Activated CD8-positive, alpha-beta T cell treated with anti-CD3 and anti-CD28 coated beads, Interleukin-2, amount 10 ng/mL, durations not matched to agents 7 days and 5 days (primary cell): Measurements from ENCODE around the gene PSRC1. TPM values are rescaled to one million over a fixed set of nuclear protein-coding genes. Genes with fewer than 3 reads are reported as not detected.

Experiments
- ATAC-seq: fragments of 150-1000 bp; cut with Tn5 transposase; one replicate; pipeline ENCODE4 v1.10.0; 2021; ENCODE audit warnings: moderate library complexity
- CTCF ChIA-PET: fragments of 350-600 bp; sonication (Branson Sonifier 250); formaldehyde crosslinking; loops from one replicate; lab custom pipeline; 2021; ENCODE audit warnings: antibody characterized with exemption; lab: Charles Lee
- POLR2A ChIA-PET: fragments of 350-600 bp; sonication (Branson Sonifier 250); formaldehyde crosslinking; loops from one replicate; lab custom pipeline; 2021; ENCODE audit warnings: antibody characterized with exemption; lab: Charles Lee
- DNase-seq: peaks from one replicate; pipeline ENCODE4 v3.0.0-alpha.2; 2020
- H3K27ac Mint-ChIP-seq: one replicate; pipeline ENCODE4 v1.8.0; 2021; ENCODE audit warnings: mild to moderate bottlenecking, mixed read lengths
- H3K27me3 Mint-ChIP-seq: one replicate; pipeline ENCODE4 v1.8.0; 2021; ENCODE audit warnings: low read depth, mixed read lengths
- H3K36me3 Mint-ChIP-seq: one replicate; pipeline ENCODE4 v1.8.0; 2021; ENCODE audit warnings: low read depth, mixed read lengths
- H3K4me1 Mint-ChIP-seq: one replicate; pipeline ENCODE4 v1.8.0; 2021; ENCODE audit warnings: low read depth, mixed read lengths
- H3K4me3 Mint-ChIP-seq: one replicate; pipeline ENCODE4 v1.8.0; 2021; ENCODE audit warnings: mild to moderate bottlenecking, mixed read lengths
- H3K9me3 Mint-ChIP-seq: one replicate; pipeline ENCODE4 v1.8.0; 2022; ENCODE audit warnings: mixed read lengths; ENCODE audit not compliant: insufficient read depth
- total RNA-seq, 2 experiments: library from RNA; stranded (reverse); gene quantifications; one replicate each; pipeline ENCODE4 v1.2.3, GENCODE V29; 2021

The PSRC1 gene
- total RNA-seq, result 10 to 100 TPM; 38.2 to 40.7 TPM

- Mint-ChIP-seq H3K27ac (peak within 1 kb of the TSS; percentile 91), H3K4me1 (peaks cover 31% of the 10 kb centered on the region), H3K36me3 (peaks cover 23% of the 10 kb centered on the region), H3K27me3 (peaks cover 7% of the 10 kb centered on the region), H3K9me3 (no peaks in the 10 kb centered on the region), H3K4me3 (peak within 1 kb of the TSS; percentile 99)
- peak; percentile 93 for DNase-seq
- ChIA-PET CTCF (interaction anchor here (0.7 to 3.3 kb wide), 16 partner anchors 18 to 252 kb away, joined by 3 to 36 read pairs (median 6); partner anchors contain the start of genes ATXN7L2, CYB561D1, SARS1 and SORT1), POLR2A (interaction anchor here (0.6 to 1.8 kb wide), 10 partner anchors 10 to 266 kb away, joined by 3 to 10 read pairs (median 3); partner anchors contain the start of genes ATXN7L2, CELSR2, GNAI3 and SORT1)
- ATAC-seq, result peak; percentile 97
These were observed at the start of gene PSRC1 for GRCh38 chr1:109282952-109283747. PSRC1 (minus strand) TSS chr1:109283145.

- POLR2A ChIA-PET, result interaction anchor here (0.6 kb wide), 1 partner anchor 93 kb away, joined by 3 read pairs; no protein-coding TSS in a partner anchor
- H3K36me3 Mint-ChIP-seq, result peaks cover 30% of the 10 kb centered on the region
- ATAC-seq (no peak), DNase-seq (no peak)
- H3K4me3 Mint-ChIP-seq, result no peak overlapping the region
- no peaks in the 10 kb centered on the region for H3K4me1 Mint-ChIP-seq
- no peaks in the 10 kb centered on the region for H3K27me3 Mint-ChIP-seq
- H3K27ac Mint-ChIP-seq, result no peak overlapping the region
- peaks cover 28% of the 10 kb centered on the region for H3K9me3 Mint-ChIP-seq
- CTCF ChIA-PET, result no interaction called here
These were observed 48.2 kb upstream of the PSRC1 start for GRCh38 chr1:109331113-109331512.

- H3K27ac Mint-ChIP-seq, result no peak overlapping the region
These were observed 44.3 kb upstream of the PSRC1 start for GRCh38 chr1:109327285-109327684.

GRCh38 chr1:109322974-109323373 lies 40.0 kb upstream of the PSRC1 start:
- H3K4me3 Mint-ChIP-seq, result no peak overlapping the region
- no peak for ATAC-seq
- no peaks in the 10 kb centered on the region for H3K9me3 Mint-ChIP-seq
- no peaks in the 10 kb centered on the region for H3K36me3 Mint-ChIP-seq
- CTCF ChIA-PET, result no interaction called here
- no peak for DNase-seq
- POLR2A ChIA-PET, result no interaction called here
- no peaks in the 10 kb centered on the region for H3K27me3 Mint-ChIP-seq
- H3K27ac Mint-ChIP-seq, result no peak overlapping the region
- no peaks in the 10 kb centered on the region for H3K4me1 Mint-ChIP-seq

More at GRCh38 chr1:109327285-109327684, 44.3 kb upstream of the PSRC1 start:
- Mint-ChIP-seq H3K4me1 (no peaks in the 10 kb centered on the region), H3K36me3 (peaks cover 17% of the 10 kb centered on the region), H3K9me3 (peaks cover 24% of the 10 kb centered on the region), H3K27me3 (no peaks in the 10 kb centered on the region), H3K4me3 (no peak overlapping the region)
- ATAC-seq (no peak), DNase-seq (no peak)
- POLR2A ChIA-PET, result interaction anchor here (0.8 kb wide), 1 partner anchor 13 kb away, joined by 3 read pairs; no protein-coding TSS in a partner anchor
- CTCF ChIA-PET, result no interaction called here

GRCh38 chr1:109319114-109319513 lies 36.2 kb upstream of the PSRC1 start:
- ChIA-PET POLR2A (interaction anchor here (0.6 kb wide), 1 partner anchor 36 kb away, joined by 3 read pairs; the partner anchor contains the start of gene PSRC1), CTCF (no interaction called here)
- Mint-ChIP-seq H3K4me1 (no peaks in the 10 kb centered on the region), H3K4me3 (no peak overlapping the region), H3K36me3 (no peaks in the 10 kb centered on the region), H3K9me3 (no peaks in the 10 kb centered on the region), H3K27ac (no peak overlapping the region), H3K27me3 (no peaks in the 10 kb centered on the region)
- ATAC-seq (no peak), DNase-seq (no peak)

GRCh38 chr1:109316506-109316905 lies 33.6 kb upstream of the PSRC1 start:
- POLR2A ChIA-PET, result no interaction called here
- Mint-ChIP-seq H3K27ac (no peak overlapping the region), H3K36me3 (no peaks in the 10 kb centered on the region), H3K27me3 (peaks cover 3% of the 10 kb centered on the region), H3K9me3 (no peaks in the 10 kb centered on the region), H3K4me1 (no peaks in the 10 kb centered on the region), H3K4me3 (no peak overlapping the region)
- DNase-seq, result no peak
- CTCF ChIA-PET, result interaction anchor here (0.7 to 1.2 kb wide), 4 partner anchors 9 to 116 kb away, joined by 3 read pairs; no protein-coding TSS in a partner anchor
- no peak for ATAC-seq

GRCh38 chr1:109315288-109315687 lies 32.3 kb upstream of the PSRC1 start:
- CTCF ChIA-PET, result interaction anchor here (1.0 kb wide), 1 partner anchor 8 kb away, joined by 3 read pairs; no protein-coding TSS in a partner anchor
- Mint-ChIP-seq H3K27me3 (peaks cover 3% of the 10 kb centered on the region), H3K27ac (no peak overlapping the region), H3K4me1 (no peaks in the 10 kb centered on the region), H3K4me3 (no peak overlapping the region), H3K9me3 (no peaks in the 10 kb centered on the region), H3K36me3 (no peaks in the 10 kb centered on the region)
- ATAC-seq, result no peak
- POLR2A ChIA-PET, result no interaction called here
- no peak for DNase-seq

- CTCF ChIA-PET, result no interaction called here
- H3K4me3 Mint-ChIP-seq, result no peak overlapping the region
- peaks cover 3% of the 10 kb centered on the region for H3K27me3 Mint-ChIP-seq
- no peak overlapping the region for H3K27ac Mint-ChIP-seq
- H3K36me3 Mint-ChIP-seq, result no peaks in the 10 kb centered on the region
- POLR2A ChIA-PET, result no interaction called here
- ATAC-seq (no peak), DNase-seq (no peak)
- no peaks in the 10 kb centered on the region for H3K4me1 Mint-ChIP-seq
- H3K9me3 Mint-ChIP-seq, result no peaks in the 10 kb centered on the region
These were observed 31.9 kb upstream of the PSRC1 start for GRCh38 chr1:109314795-109315194.

GRCh38 chr1:109312978-109313775 lies 30.2 kb upstream of the PSRC1 start:
- DNase-seq, result no peak
- no peak for ATAC-seq
- ChIA-PET CTCF (no interaction called here), POLR2A (no interaction called here)
- no peaks in the 10 kb centered on the region for H3K4me1 Mint-ChIP-seq
- no peak overlapping the region for H3K27ac Mint-ChIP-seq
- no peak overlapping the region for H3K4me3 Mint-ChIP-seq
- peaks cover 3% of the 10 kb centered on the region for H3K27me3 Mint-ChIP-seq
- no peaks in the 10 kb centered on the region for H3K9me3 Mint-ChIP-seq
- no peaks in the 10 kb centered on the region for H3K36me3 Mint-ChIP-seq

GRCh38 chr1:109312246-109312645 lies 29.3 kb upstream of the PSRC1 start:
- no peak overlapping the region for H3K4me3 Mint-ChIP-seq
- H3K36me3 Mint-ChIP-seq, result no peaks in the 10 kb centered on the region
- ChIA-PET CTCF (no interaction called here), POLR2A (no interaction called here)
- ATAC-seq (no peak), DNase-seq (no peak)
- H3K9me3 Mint-ChIP-seq, result no peaks in the 10 kb centered on the region
- no peaks in the 10 kb centered on the region for H3K4me1 Mint-ChIP-seq
- H3K27me3 Mint-ChIP-seq, result peaks cover 3% of the 10 kb centered on the region
- no peak overlapping the region for H3K27ac Mint-ChIP-seq

GRCh38 chr1:109309347-109309746 lies 26.4 kb upstream of the PSRC1 start:
- no peak for ATAC-seq
- H3K36me3 Mint-ChIP-seq, result no peaks in the 10 kb centered on the region
- H3K4me3 Mint-ChIP-seq, result no peak overlapping the region
- no peaks in the 10 kb centered on the region for H3K9me3 Mint-ChIP-seq
- ChIA-PET POLR2A (no interaction called here), CTCF (no interaction called here)
- no peak for DNase-seq
- peaks cover 3% of the 10 kb centered on the region for H3K27me3 Mint-ChIP-seq
- H3K27ac Mint-ChIP-seq, result no peak overlapping the region
- H3K4me1 Mint-ChIP-seq, result no peaks in the 10 kb centered on the region
